Activated CD8-positive, alpha-beta memory T cell treated with anti-CD3 and anti-CD28 coated beads for 4 hours (primary cell): Measurements from ENCODE around the gene OR4F29.
"Not testable (repeated sequence)": the region's sequence is repeated elsewhere in the genome, so short reads cannot be mapped to it uniquely, and the experiment has no call there.

Experiments used
- DNase-seq, 2 donors: peaks; one replicate each; pipeline ENCODE4 v3.0.0-alpha.2; 2020; ENCODE audit warnings: low read depth in 2 of 2

Gene OR4F29, protein sequence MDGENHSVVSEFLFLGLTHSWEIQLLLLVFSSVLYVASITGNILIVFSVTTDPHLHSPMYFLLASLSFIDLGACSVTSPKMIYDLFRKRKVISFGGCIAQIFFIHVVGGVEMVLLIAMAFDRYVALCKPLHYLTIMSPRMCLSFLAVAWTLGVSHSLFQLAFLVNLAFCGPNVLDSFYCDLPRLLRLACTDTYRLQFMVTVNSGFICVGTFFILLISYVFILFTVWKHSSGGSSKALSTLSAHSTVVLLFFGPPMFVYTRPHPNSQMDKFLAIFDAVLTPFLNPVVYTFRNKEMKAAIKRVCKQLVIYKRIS

GRCh38 chr1:451578-451977 lies at the start of gene OR4F29:
Gene OR4F29 (minus strand): TSS chr1:451678. CDS start chr1:451678, 0 bp downstream.
- DNase-seq: not testable (repeated sequence)
